Hair follicle dermal papilla cell (primary cell): ENCODE data around the gene NSFL1C. TPM values are rescaled to one million over a fixed set of nuclear protein-coding genes. Genes with fewer than 3 reads are reported as not detected.

Experiments used
- total RNA-seq: library from RNA; depleted of rRNA; stranded (reverse); fragments of >200 nt; gene quantifications from 2 replicates; pipeline ENCODE4 v1.2.3, GENCODE V29; 2012

Gene NSFL1C
- total RNA-seq: 30.2 and 32.9 TPM in 2 replicates

GRCh38 chr20:1466211-1467081, at the start of gene NSFL1C:
TSS of gene NSFL1C (minus strand) at chr20:1466849. CDS start at chr20:1466824, 25 bp downstream.

GRCh38 chr20:1491281-1491840, 24.7 kb upstream of the NSFL1C start, which contains the start of gene SIRPB2:
TSS of gene SIRPB2 (minus strand) at chr20:1491420. CDS start at chr20:1491359, 61 bp downstream.

GRCh38 chr20:1392693-1393506, 73.7 kb downstream of the NSFL1C start, which contains the start of gene FKBP1A:
TSS of gene FKBP1A (minus strand) at chr20:1393054. CDS start at chr20:1392998, 56 bp downstream.

Other genes starting within 250 kb of the NSFL1C start
- gene RAD21L1, start 240.8 kb downstream of the NSFL1C start, total RNA-seq: 0.32 TPM in 1 of 2 replicates, not detected in the other
- gene SNPH, start 200.6 kb downstream of the NSFL1C start, total RNA-seq: 10.7 and 13.3 TPM in 2 replicates
- gene SDCBP2, start 137.7 kb downstream of the NSFL1C start, total RNA-seq: 2.1 TPM in 2 replicates
- gene FKBP1A, start 73.8 kb downstream of the NSFL1C start, total RNA-seq: 125 and 157 TPM in 2 replicates
- gene SIRPB2, start 24.6 kb upstream of the NSFL1C start, total RNA-seq: not detected in 2 replicates
- not detected in 2 replicates for gene SIRPD, start 90.9 kb upstream of the NSFL1C start, total RNA-seq
- gene SIRPB1, start 153.2 kb upstream of the NSFL1C start, total RNA-seq: 0.32 TPM in 1 of 2 replicates, not detected in the other
- gene SIRPG, start 190.9 kb upstream of the NSFL1C start, total RNA-seq: not detected in 2 replicates